Skeletal muscle cell (primary cell): ENCODE measurements around the gene RUSF1.
"Not testable (repeated sequence)": the region's sequence is repeated elsewhere in the genome, so short reads cannot be mapped to it uniquely, and the experiment has no call there.

Experiments
- DNase-seq: peaks from one replicate; pipeline ENCODE4 v3.0.0-alpha.2; 2010; ENCODE audit warnings: low read depth
- H3K4me3 ChIP-seq: 2 replicates; pipeline ENCODE4 v1.5.1; 2011; ENCODE audit warnings: low read depth, mild to moderate bottlenecking, control low read depth, low read length, moderate library complexity

The RUSF1 gene

DNA sequence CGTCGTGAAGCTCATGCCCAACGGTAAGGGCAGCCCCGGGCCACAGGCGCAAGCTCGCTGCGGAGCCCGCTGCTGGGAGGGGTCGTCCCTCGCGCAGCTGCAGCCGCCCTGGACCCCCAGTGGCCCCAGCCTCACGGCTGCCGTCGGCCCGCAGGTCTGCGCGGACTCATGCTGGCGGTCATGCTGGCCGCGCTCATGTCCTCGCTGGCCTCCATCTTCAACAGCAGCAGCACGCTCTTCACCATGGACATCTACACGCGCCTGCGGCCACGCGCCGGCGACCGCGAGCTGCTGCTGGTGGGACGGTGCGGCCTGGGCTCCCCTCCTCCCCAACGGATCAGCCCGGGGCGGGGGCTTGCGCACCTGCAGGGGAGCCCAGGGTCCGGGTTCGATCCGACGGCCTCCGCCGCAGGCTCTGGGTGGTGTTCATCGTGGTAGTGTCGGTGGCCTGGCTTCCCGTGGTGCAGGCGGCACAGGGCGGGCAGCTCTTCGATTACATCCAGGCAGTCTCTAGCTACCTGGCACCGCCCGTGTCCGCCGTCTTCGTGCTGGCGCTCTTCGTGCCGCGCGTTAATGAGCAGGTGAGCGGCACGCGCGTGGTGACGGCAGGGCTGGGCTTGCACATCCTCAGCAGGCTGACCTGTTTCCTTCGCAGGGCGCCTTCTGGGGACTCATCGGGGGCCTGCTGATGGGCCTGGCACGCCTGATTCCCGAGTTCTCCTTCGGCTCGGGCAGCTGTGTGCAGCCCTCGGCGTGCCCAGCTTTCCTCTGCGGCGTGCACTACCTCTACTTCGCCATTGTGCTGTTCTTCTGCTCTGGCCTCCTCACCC lies 19.5 kb downstream of the RUSF1 start:
- DNase-seq = no peak
- peak overlapping the region; percentile 56 for H3K4me3 ChIP-seq

GRCh38 chr16:31487720-31488467 lies 20.3 kb downstream of the RUSF1 start:
- H3K4me3 ChIP-seq = peak overlapping the region; percentile 56
- no peak for DNase-seq

- DNase-seq = no peak
- H3K4me3 ChIP-seq = peak overlapping the region; percentile 56
Measured at GRCh38 chr16:31487071-31487719, 21.0 kb downstream of the RUSF1 start.

- DNase-seq = no peak
- H3K4me3 ChIP-seq = no peak overlapping the region
Measured at GRCh38 chr16:31486045-31486444, 22.1 kb downstream of the RUSF1 start.

DNA sequence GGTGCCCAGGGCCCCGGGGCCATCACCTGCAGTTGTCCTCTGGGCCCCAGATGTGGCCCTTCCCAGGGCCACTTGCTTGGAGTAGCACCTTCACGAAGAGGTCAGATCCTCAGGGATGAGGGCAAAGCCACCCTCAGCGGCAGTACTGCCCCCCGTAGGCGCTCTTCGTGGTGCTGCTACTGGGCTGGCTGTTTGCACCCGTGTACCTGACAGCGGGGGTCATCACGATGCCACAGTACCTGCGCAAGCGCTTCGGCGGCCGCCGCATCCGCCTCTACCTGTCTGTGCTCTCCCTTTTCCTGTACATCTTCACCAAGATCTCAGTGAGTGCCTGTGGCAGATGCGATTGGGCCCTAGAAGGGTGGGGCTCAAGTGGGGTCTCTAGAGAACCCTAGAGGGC lies 22.6 kb downstream of the RUSF1 start:
- DNase-seq = no peak
- no peak overlapping the region for H3K4me3 ChIP-seq

GRCh38 chr16:31484491-31485171 lies 23.6 kb downstream of the RUSF1 start:
- DNase-seq = no peak
- H3K4me3 ChIP-seq = no peak overlapping the region

DNA sequence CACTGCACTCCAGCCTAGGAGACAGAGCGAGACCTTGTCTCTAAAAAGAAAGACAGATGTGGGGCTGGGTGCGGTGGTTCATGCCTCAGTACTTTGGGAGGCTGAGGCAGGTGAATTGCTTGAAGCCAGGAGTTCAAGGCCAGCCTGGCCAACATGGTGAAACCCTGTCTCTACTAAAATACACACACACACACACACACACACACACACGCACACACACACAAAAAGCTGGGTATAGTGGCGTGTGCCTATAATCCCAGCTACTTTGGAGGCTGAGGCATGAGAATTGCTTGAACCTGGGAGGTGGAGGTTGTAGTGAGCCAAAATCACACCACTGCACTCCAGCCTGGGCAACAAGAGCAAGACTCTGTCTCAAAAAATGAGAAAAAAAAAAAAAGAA lies 24.1 kb downstream of the RUSF1 start:
- not testable (repeated sequence) for DNase-seq, H3K4me3 ChIP-seq

GRCh38 chr16:31483081-31483480 lies 25.1 kb downstream of the RUSF1 start, which contains the start of gene SLC5A2:
Gene SLC5A2, plus strand, starts transcription at chr16:31483123. Its CDS starts 14 bp downstream, at chr16:31483137.
- DNase-seq = no peak
- no peak within 1 kb of the TSS for H3K4me3 ChIP-seq

GRCh38 chr16:31480851-31481536 lies 27.2 kb downstream of the RUSF1 start:
- no peak overlapping the region for H3K4me3 ChIP-seq
- DNase-seq = no peak

DNA sequence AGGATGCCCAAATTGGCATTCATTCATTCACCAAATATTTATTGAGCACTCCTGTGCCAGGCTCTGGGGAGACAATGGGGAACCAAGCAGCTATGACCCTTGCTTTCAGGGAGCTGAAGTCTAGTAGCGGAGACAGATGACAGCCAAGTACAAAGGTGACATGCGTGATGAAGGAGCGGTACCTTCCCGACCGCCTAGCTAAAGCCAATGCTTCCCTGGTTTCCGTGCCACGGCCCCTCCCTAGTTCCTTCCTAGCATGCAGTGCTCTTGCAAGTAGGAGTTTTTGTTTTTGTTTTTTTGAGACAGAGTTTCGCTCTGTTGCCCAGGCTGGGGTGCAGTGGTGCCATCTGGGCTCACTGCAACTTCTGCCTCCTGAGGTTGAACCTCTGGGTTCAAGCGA lies 28.4 kb downstream of the RUSF1 start:
- DNase-seq = no peak
- H3K4me3 ChIP-seq = no peak overlapping the region

DNA sequence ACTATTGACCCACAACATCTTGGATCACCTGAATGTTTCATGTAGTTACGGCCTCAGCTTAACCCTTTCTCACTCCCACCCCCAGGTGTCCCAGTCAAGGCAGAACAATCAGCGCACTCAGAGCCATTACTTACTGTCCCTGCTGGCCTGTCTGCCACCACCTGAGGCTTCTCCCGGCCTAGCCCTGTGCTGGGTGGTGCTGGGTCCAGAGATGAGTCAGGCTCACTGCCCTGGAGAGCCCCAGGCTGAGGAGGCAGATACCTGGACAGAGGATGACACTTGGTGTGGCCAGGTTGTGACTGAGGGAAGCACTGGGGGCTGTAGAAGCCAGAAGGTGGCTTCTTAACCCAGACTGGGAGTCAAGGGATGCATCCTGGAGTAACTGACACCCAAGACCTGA lies 29.2 kb downstream of the RUSF1 start:
- no peak overlapping the region for H3K4me3 ChIP-seq
- no peak for DNase-seq

DNA sequence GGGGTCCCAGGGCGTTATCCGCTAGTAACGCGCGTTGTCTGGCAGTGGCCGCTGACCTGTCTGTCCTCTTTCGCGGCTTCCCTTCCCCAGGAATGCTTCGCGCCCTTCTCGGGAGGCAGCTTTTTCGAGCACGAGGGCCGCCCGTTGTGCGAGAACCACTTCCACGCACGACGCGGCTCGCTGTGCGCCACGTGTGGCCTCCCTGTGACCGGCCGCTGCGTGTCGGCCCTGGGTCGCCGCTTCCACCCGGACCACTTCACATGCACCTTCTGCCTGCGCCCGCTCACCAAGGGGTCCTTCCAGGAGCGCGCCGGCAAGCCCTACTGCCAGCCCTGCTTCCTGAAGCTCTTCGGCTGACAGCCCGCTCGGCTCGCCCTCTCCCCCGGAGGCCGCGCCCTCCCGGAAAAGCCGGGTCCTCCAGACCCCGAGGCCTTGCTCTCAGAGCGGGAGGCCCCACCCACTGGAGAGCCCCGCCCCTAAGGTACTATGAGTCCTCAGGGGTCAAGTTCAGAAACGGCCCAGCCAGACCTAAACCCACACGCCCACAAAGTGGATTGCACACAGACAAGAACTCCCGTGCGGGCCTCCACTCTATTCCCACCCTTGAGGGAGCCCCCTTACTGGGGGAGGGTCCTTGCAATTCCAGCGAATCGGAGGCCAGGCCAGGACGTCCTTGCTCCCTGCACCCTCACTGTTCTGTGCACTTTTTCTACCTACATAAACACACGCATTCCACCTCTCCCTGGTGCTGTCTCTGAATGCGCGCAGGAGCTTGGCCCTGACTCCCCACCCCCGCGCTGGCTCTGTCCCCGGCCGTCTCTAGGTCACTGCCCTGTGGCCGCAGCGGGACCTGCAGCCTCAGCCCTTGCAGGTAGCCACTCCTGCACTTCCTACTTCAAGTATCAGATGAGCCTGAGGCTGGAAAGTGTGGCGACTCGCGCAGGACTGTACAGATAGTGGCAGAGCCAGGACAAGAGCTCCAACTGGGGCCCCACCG lies 30.7 kb downstream of the RUSF1 start:
- DNase-seq = no peak
- H3K4me3 ChIP-seq = no peak overlapping the region

DNA sequence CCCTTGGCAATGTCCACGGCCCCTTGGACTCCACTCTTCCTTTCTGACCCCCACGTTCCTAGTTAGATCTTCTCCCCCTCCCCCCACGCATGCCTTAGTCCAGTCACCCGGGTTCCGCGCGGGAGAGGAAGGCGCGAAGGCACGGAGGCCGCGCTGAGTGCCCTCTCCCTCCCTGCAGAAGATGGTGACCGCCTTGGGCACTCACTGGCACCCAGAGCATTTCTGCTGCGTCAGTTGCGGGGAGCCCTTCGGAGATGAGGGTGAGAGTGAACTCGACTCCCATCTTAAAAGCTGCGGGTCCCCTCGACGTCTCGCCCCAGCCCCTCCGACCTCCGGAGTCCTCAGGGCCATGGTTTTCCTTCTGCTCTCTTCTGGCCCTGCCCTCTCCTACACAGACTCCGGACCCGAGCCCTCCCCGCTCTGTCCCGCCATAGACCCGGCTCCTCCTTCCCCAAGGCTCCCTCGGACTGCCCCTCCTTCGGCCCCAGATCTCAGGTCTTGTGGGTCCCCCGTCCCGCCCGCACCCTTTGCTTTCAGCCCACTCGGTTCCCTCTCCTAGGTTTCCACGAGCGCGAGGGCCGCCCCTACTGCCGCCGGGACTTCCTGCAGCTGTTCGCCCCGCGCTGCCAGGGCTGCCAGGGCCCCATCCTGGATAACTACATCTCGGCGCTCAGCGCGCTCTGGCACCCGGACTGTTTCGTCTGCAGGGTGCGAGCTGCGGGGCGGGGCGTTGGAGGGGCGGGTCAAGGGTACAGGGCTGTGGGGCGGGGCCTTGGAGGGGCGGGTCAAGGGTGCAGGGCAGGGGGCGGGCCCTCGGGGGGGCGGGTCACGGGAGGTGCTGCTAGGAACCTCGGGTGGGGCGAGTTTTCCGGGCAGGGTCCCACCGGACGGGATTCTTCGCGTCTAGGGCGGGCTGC lies 31.6 kb downstream of the RUSF1 start:
- H3K4me3 ChIP-seq = no peak overlapping the region
- DNase-seq = no peak

DNA sequence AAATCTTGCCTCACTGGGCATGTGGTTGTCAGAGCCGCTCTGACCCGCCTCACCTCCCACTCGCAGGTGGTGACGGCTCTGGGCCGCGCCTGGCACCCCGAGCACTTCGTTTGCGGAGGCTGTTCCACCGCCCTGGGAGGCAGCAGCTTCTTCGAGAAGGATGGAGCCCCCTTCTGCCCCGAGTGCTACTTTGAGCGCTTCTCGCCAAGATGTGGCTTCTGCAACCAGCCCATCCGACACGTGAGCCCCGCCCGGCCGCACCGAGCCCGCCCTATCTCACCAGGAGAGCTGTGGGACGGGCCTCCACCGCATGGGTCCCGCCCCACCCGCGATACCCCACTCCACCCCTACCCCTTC lies 32.3 kb downstream of the RUSF1 start:
- no peak overlapping the region for H3K4me3 ChIP-seq
- DNase-seq = no peak

DNA sequence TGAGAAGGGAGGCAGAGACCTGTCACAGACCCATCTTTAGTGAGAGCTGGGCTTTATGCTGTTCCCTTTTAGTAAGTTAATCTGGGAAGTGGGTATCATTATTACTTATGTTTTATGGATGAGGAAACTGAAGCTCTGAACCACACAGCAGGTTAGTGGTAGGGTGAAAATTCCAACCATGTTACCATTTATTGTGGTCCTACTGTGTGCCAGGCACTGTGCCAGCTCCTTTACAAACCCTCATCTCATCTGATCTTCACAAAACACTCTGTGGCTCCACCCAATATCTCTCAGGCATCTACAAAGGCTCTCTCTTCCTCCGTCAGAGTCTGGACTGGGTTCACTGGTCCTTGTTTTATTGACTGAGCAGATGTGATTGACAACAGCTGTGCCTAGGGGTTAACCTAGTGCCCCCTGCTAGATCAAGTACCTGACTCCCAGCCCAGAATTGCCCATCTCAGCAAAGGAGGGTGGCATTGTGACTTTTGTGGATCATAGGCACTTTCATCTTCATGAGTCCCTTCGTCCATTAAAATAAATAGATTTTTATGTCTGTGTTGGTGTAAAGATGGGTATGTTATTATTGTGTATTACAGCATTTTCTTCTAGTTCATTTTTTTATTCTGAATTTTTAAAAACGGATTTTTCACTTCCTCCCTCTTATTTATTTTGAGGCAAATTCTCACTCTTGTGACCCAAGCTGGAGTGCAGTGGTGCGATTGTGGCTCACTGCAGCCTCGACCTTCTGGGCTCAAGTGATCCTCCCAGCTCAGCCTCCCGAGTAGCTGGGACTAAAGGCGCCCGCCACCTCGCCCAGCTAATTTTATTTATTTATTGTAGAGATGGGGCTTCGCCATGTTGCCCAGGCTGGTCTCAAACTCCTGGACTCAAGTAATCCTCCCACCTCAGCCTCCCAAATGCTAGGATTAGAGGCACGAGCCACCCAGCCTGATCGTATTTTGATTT lies 33.1 kb downstream of the RUSF1 start:
- H3K4me3 ChIP-seq = no peak overlapping the region

DNA sequence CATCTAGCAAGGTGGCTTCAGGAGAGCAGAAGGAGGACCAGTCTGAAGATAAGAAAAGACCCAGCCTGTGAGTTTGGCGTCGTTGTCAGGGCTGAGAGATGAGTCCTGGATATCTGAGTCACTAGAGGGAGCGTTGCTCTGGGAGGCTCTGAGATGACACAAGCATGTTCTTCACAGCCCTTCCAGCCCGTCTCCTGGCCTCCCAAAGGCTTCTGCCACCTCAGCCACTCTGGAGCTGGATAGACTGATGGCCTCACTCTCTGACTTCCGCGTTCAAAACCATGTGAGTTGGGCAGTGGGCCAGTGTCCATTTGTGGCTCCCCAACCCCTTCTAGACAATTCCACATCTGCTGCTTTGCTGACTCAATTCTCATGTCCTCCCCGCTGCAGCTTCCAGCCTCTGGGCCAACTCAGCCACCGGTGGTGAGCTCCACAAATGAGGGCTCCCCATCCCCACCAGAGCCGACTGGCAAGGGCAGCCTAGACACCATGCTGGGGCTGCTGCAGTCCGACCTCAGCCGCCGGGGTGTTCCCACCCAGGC lies 33.9 kb downstream of the RUSF1 start:
- H3K4me3 ChIP-seq = no peak overlapping the region
- peak; percentile 62 for DNase-seq

More for the DNA sequence above, 33.1 kb downstream of the RUSF1 start:
- DNase-seq = no peak
